LNCAP (cell line): ENCODE results near the gene RPL28.

Experiments
- CTCF ChIP-seq: fragments of 450-650 bp; IDR thresholded peaks from 2 replicates; pipeline ENCODE4 v1.5.1; 2017; ENCODE audit warnings: mild to moderate bottlenecking

RPL28 gene

GRCh38 chr19:55410168-55410567, 24.4 kb downstream of the RPL28 start:
- no peak for TF ChIP-seq CTCF

GRCh38 chr19:55418185-55418584, 32.5 kb downstream of the RPL28 start:
- TF ChIP-seq CTCF: peak; percentile 58

GRCh38 chr19:55419103-55419502, 33.4 kb downstream of the RPL28 start:
- TF ChIP-seq CTCF: no peak

GRCh38 chr19:55419624-55420236, 34.0 kb downstream of the RPL28 start:
- TF ChIP-seq CTCF: no peak

GRCh38 chr19:55423225-55424005, 37.7 kb downstream of the RPL28 start:
- TF ChIP-seq CTCF: no peak

GRCh38 chr19:55424518-55424917, 38.8 kb downstream of the RPL28 start:
- no peak for TF ChIP-seq CTCF

GRCh38 chr19:55426042-55426441, 40.3 kb downstream of the RPL28 start:
- TF ChIP-seq CTCF: no peak
